ENCODE results near the gene MS4A6A. TPM values are rescaled to one million over a fixed set of nuclear protein-coding genes. Genes with fewer than 3 reads are reported as not detected.

Gene MS4A6A
- total RNA-seq, 1 donor from 2014 or later: not detected

DNA sequence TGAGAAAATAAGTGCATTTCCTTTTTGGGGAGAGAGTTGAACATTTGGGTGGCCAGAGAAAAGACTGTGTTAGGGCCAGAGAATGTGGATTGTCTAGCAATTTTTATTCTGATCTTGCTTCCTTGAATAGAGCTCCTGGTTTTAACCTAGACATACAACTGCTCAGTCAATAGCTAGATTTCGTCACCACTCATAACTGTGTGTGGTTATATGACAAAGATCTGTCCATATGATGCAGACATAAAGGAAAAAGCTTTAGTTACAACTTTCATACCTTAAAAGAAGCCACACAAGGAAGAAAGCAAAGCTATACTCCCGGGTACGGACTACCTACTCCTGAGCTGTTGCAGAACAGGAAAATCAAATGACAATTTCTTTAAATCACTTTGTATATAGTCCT is 37.2 kb downstream of the MS4A6A start:
- Mint-ChIP-seq H3K27ac (no peak overlapping the region), H3K36me3 (ENCODE audit: low read depth) (no peaks in the 10 kb centered on the region), H3K9me3 (no peaks in the 10 kb centered on the region), H3K4me3 (no peak overlapping the region), H3K27me3 (no peaks in the 10 kb centered on the region), H3K4me1 (no peaks in the 10 kb centered on the region)
- DNase-seq: no peak
- ATAC-seq (ENCODE audit: low read depth): no peak
- ChIA-PET CTCF (no interaction called here), POLR2A (no interaction called here)
- intact Hi-C loops (cut with micrococcal nuclease): no loop called here
- TF ChIP-seq, protein P1, sequence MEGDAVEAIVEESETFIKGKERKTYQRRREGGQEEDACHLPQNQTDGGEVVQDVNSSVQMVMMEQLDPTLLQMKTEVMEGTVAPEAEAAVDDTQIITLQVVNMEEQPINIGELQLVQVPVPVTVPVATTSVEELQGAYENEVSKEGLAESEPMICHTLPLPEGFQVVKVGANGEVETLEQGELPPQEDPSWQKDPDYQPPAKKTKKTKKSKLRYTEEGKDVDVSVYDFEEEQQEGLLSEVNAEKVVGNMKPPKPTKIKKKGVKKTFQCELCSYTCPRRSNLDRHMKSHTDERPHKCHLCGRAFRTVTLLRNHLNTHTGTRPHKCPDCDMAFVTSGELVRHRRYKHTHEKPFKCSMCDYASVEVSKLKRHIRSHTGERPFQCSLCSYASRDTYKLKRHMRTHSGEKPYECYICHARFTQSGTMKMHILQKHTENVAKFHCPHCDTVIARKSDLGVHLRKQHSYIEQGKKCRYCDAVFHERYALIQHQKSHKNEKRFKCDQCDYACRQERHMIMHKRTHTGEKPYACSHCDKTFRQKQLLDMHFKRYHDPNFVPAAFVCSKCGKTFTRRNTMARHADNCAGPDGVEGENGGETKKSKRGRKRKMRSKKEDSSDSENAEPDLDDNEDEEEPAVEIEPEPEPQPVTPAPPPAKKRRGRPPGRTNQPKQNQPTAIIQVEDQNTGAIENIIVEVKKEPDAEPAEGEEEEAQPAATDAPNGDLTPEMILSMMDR (IDR thresholded peaks at IDR 0.05): no peak

DNA sequence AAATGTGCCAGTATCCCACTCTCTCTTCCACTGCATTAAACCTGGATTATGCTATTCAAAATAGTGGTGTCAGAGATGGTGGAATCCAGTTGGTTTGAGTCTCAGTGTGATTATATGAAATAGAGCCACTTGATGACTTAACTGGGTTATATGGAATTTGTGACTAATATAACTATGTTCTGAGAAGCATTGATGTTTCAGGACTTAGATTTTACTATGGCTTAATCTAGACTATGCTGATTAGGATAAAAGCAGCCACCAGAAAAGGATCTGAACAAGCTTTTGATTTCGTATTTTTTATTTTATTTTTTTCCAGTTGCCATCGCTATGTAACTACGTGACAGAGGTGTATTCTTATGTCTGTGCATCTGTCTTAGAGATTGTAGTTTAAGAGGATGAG is 39.1 kb downstream of the MS4A6A start:
- ChIA-PET POLR2A (no interaction called here), CTCF (no interaction called here)
- Mint-ChIP-seq H3K9me3 (no peaks in the 10 kb centered on the region), H3K4me1 (no peaks in the 10 kb centered on the region), H3K27ac (no peak overlapping the region), H3K36me3 (ENCODE audit: low read depth) (no peaks in the 10 kb centered on the region), H3K4me3 (no peak overlapping the region), H3K27me3 (no peaks in the 10 kb centered on the region)
- intact Hi-C loops (cut with micrococcal nuclease): no loop called here
- TF ChIP-seq, protein P1 (IDR thresholded peaks at IDR 0.05): no peak
- no peak for ATAC-seq (ENCODE audit: low read depth)
- no peak for DNase-seq

DNA sequence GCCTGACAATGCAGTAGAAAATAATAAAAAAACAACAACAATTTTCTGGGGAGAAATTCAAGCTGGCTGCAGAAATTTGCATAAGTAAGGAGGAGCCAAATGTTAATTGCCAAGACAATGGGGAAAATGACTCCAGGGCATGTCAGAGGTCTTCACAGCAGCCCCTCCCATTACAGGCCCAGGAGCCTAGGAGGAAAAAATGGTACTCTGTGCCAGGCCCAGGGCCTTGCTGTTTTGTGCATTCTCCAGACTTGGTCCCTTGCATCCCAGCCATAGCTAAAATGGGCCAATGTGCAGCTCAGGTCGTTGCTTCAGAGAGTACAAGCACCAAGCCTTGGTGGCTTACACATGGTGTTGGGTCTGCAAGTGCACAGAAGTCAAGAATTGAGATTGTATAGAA is 49.0 kb downstream of the MS4A6A start:
- Mint-ChIP-seq H3K4me1 (peaks cover 4% of the 10 kb centered on the region), H3K36me3 (ENCODE audit: low read depth) (no peaks in the 10 kb centered on the region), H3K27me3 (peaks cover 9% of the 10 kb centered on the region), H3K4me3 (no peak overlapping the region), H3K27ac (no peak overlapping the region), H3K9me3 (peaks cover 7% of the 10 kb centered on the region)
- intact Hi-C loops (cut with micrococcal nuclease): no loop called here
- TF ChIP-seq, protein P1 (IDR thresholded peaks at IDR 0.05): no peak
- DNase-seq: no peak
- ATAC-seq (ENCODE audit: low read depth): no peak
- CTCF ChIA-PET: no interaction called here
- POLR2A ChIA-PET: no interaction called here

DNA sequence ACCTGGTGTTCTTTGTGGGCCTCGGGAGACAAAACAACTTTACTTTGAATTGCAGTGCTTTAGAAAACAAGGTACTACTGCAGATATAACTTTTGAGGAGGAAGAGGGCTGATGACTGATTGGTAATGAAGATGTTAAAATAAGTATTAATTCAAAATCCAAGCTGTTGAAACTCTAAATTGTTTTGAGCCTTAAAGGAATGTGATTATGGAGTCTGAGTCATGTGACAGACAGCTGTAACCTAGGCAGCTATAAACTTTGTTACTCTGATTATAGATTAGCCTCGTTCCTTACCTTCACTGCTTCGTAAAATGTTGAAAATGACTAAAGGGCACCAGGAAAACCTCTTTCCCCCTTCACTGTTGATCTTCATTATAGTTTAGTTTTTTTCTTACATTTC is 51.0 kb downstream of the MS4A6A start:
- POLR2A ChIA-PET: no interaction called here

DNA sequence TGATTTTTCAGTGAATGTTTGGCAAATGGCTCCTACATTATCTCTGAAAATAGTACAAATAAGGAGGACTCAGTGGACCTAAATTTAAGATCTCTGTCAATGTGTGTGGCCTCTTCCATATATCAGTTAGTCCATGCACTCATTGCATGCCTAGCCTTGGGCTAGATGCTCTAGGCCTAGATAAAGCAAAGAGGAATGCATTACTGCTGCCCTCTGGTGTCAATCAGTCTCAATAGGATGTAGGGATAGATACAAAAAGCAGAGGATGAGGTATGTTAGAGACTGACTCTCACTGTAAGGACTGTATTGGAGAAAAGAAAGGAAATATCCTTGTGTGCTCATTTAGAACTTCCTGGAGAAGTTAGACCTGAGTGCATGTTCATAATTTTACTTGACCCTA is 52.4 kb downstream of the MS4A6A start:
- H3K36me3 Mint-ChIP-seq (ENCODE audit: low read depth): no peaks in the 10 kb centered on the region
- ChIA-PET POLR2A (no interaction called here), CTCF (interaction anchor here (0.8 kb wide), 1 partner anchor 376 kb away, joined by 3 read pairs; no protein-coding TSS in a partner anchor)
- H3K27me3 Mint-ChIP-seq: peaks cover 3% of the 10 kb centered on the region
- ATAC-seq (ENCODE audit: low read depth) (peak; percentile 47), DNase-seq (no peak)
- H3K27ac Mint-ChIP-seq: no peak overlapping the region
- no peak overlapping the region for H3K4me3 Mint-ChIP-seq
- peaks cover 9% of the 10 kb centered on the region for H3K4me1 Mint-ChIP-seq
- intact Hi-C loops (cut with micrococcal nuclease): loop anchor here (1.0 kb wide), 2 partner anchors 307 to 376 kb away; no protein-coding TSS in a partner anchor
- H3K9me3 Mint-ChIP-seq: peaks cover 3% of the 10 kb centered on the region
- TF ChIP-seq, protein P1 (IDR thresholded peaks at IDR 0.05): no peak

More for the DNA sequence above, 51.0 kb downstream of the MS4A6A start:
- DNase-seq: no peak
- H3K4me3 Mint-ChIP-seq: no peak overlapping the region
- TF ChIP-seq, protein P1 (IDR thresholded peaks at IDR 0.05): no peak
- H3K4me1 Mint-ChIP-seq: peaks cover 4% of the 10 kb centered on the region
- no peak overlapping the region for H3K27ac Mint-ChIP-seq
- CTCF ChIA-PET: no interaction called here
- H3K27me3 Mint-ChIP-seq: peaks cover 9% of the 10 kb centered on the region
- intact Hi-C loops (cut with micrococcal nuclease): no loop called here
- no peaks in the 10 kb centered on the region for H3K36me3 Mint-ChIP-seq (ENCODE audit: low read depth)
- no peak for ATAC-seq (ENCODE audit: low read depth)
- H3K9me3 Mint-ChIP-seq: peaks cover 7% of the 10 kb centered on the region
